A549 treated with CORT108297 at 1 μM for 4 hours (cell line): Measurements from ENCODE around the gene TRAPPC1. TPM values are rescaled to one million over a fixed set of nuclear protein-coding genes. Genes with fewer than 3 reads are reported as not detected.

Experiments used
- total RNA-seq: library from RNA; stranded (reverse); fragments of 200-300 nt; extraction: Qiagen RNA extraction; gene quantifications from 5 replicates; pipeline ENCODE4 v1.2.3, GENCODE V29; 2022

The TRAPPC1 gene
- 298 to 343 TPM (median 309 TPM) in 5 replicates for total RNA-seq

GRCh38 chr17:7931709-7932482 is at the start of gene TRAPPC1, which contains the start of gene CNTROB:
Gene TRAPPC1 (minus strand): TSS chr17:7931946. CDS start chr17:7931829, 117 bp downstream.
Gene CNTROB (plus strand): TSS chr17:7932206. CDS start chr17:7933080, 874 bp downstream.

GRCh38 chr17:7929158-7930023 is 2.4 kb downstream of the TRAPPC1 start, which contains the start of gene KCNAB3:
Gene KCNAB3 (minus strand): TSS chr17:7929856. CDS start chr17:7929435, 421 bp downstream.

GRCh38 chr17:7915611-7916384 is 15.9 kb downstream of the TRAPPC1 start, which contains the start of gene RNF227:
Gene RNF227 (minus strand): TSS chr17:7916289. CDS start chr17:7916195, 94 bp downstream.

GRCh38 chr17:7888184-7888920 is 43.4 kb downstream of the TRAPPC1 start, which contains the start of gene CHD3:
Gene CHD3 (plus strand): TSS chr17:7888789. CDS start chr17:7889001, 212 bp downstream.

Other genes starting within 250 kb of the TRAPPC1 start
- 49.0 to 53.9 TPM (median 51.0 TPM) in 5 replicates for gene TP53, start 244.5 kb downstream of the TRAPPC1 start, total RNA-seq
- 33.2 to 50.4 TPM (median 45.9 TPM) in 5 replicates for gene WRAP53, start 243.5 kb downstream of the TRAPPC1 start, total RNA-seq
- 1.1 to 1.6 TPM (median 1.5 TPM) in 5 replicates for gene EFNB3, start 226.7 kb downstream of the TRAPPC1 start, total RNA-seq
- gene DNAH2, start 214.2 kb downstream of the TRAPPC1 start, total RNA-seq, result 0.01 to 0.05 TPM (median 0.01 TPM) in 3 of 5 replicates, not detected in the others
- gene KDM6B, start 97.7 kb downstream of the TRAPPC1 start, total RNA-seq, result 14.0 to 19.7 TPM (median 16.6 TPM) in 5 replicates
- gene TMEM88, start 76.9 kb downstream of the TRAPPC1 start, total RNA-seq, result 0.27 to 1.9 TPM (median 0.92 TPM) in 5 replicates
- 178 to 250 TPM (median 228 TPM) in 5 replicates for gene NAA38, start 74.4 kb downstream of the TRAPPC1 start, total RNA-seq
- 20.3 to 23.4 TPM (median 21.5 TPM) in 5 replicates for gene CYB5D1, start 73.9 kb downstream of the TRAPPC1 start, total RNA-seq
- 58.9 to 70.4 TPM (median 63.8 TPM) in 5 replicates for gene CHD3, start 43.2 kb downstream of the TRAPPC1 start, total RNA-seq
- 1.2 to 1.9 TPM (median 1.5 TPM) in 5 replicates for gene RNF227, start 15.7 kb downstream of the TRAPPC1 start, total RNA-seq
- 1.7 to 3.1 TPM (median 2.6 TPM) in 5 replicates for gene KCNAB3, start 2.1 kb downstream of the TRAPPC1 start, total RNA-seq
- gene CNTROB, start 260 bp upstream of the TRAPPC1 start, total RNA-seq, result 32.1 to 47.2 TPM (median 42.7 TPM) in 5 replicates
- gene GUCY2D, start 70.7 kb upstream of the TRAPPC1 start, total RNA-seq, result 0.07 to 0.40 TPM (median 0.11 TPM) in 4 of 5 replicates, not detected in the other
- 0.03 to 0.05 TPM (median 0.04 TPM) in 3 of 5 replicates, not detected in the others for gene ALOX15B, start 107.1 kb upstream of the TRAPPC1 start, total RNA-seq
- 1.3 to 2.1 TPM (median 1.6 TPM) in 5 replicates for gene ALOX12B, start 155.8 kb upstream of the TRAPPC1 start, total RNA-seq
- gene ALOXE3, start 186.6 kb upstream of the TRAPPC1 start, total RNA-seq, result 5.8 to 9.3 TPM (median 8.0 TPM) in 5 replicates
- gene HES7, start 192.2 kb upstream of the TRAPPC1 start, total RNA-seq, result 1.6 to 3.7 TPM (median 3.1 TPM) in 5 replicates
- 19.4 to 22.8 TPM (median 21.1 TPM) in 5 replicates for gene PER1, start 220.5 kb upstream of the TRAPPC1 start, total RNA-seq
- gene VAMP2, start 231.0 kb upstream of the TRAPPC1 start, total RNA-seq, result 20.8 to 30.3 TPM (median 26.2 TPM) in 5 replicates
- 18.9 to 23.4 TPM (median 20.9 TPM) in 5 replicates for gene TMEM107, start 244.4 kb upstream of the TRAPPC1 start, total RNA-seq